ENCODE measurements around the gene ADORA1.

Gene ADORA1

GRCh38 chr1:203140743-203141520 lies 13.4 kb downstream of the ADORA1 start:
- DNase-seq (ENCODE audit: low read depth in 1 of 2, low spot score in 1 of 2): no peak

GRCh38 chr1:203142124-203142523 lies 14.6 kb downstream of the ADORA1 start:
- DNase-seq (ENCODE audit: low read depth in 1 of 2, low spot score in 1 of 2): no peak

- DNase-seq (ENCODE audit: low read depth in 1 of 2, low spot score in 1 of 2): no peak
These were observed 15.3 kb downstream of the ADORA1 start for GRCh38 chr1:203142684-203143408.

- no peak for DNase-seq (ENCODE audit: low read depth in 1 of 2, low spot score in 1 of 2)
These were observed 16.1 kb downstream of the ADORA1 start for GRCh38 chr1:203143641-203144040.

GRCh38 chr1:203144661-203145060 lies 17.1 kb downstream of the ADORA1 start:
- no peak for DNase-seq (ENCODE audit: low read depth in 1 of 2, low spot score in 1 of 2)

- DNase-seq (ENCODE audit: low read depth in 1 of 2, low spot score in 1 of 2): no peak
These were observed 18.0 kb downstream of the ADORA1 start for GRCh38 chr1:203145321-203146041.

GRCh38 chr1:203146042-203146369 lies 18.5 kb downstream of the ADORA1 start:
- DNase-seq (ENCODE audit: low read depth in 1 of 2, low spot score in 1 of 2): no peak

GRCh38 chr1:203146537-203146936 lies 19.0 kb downstream of the ADORA1 start:
- DNase-seq (ENCODE audit: low read depth in 1 of 2, low spot score in 1 of 2): no peak

GRCh38 chr1:203147376-203147775 lies 19.9 kb downstream of the ADORA1 start:
- no peak for DNase-seq (ENCODE audit: low read depth in 1 of 2, low spot score in 1 of 2)

GRCh38 chr1:203148127-203148526 lies 20.6 kb downstream of the ADORA1 start:
- DNase-seq (ENCODE audit: low read depth in 1 of 2, low spot score in 1 of 2): no peak

GRCh38 chr1:203148579-203148978 lies 21.1 kb downstream of the ADORA1 start:
- no peak for DNase-seq (ENCODE audit: low read depth in 1 of 2, low spot score in 1 of 2)

GRCh38 chr1:203149188-203149840 lies 21.8 kb downstream of the ADORA1 start:
- DNase-seq (ENCODE audit: low read depth in 1 of 2, low spot score in 1 of 2): no peak

- DNase-seq (ENCODE audit: low read depth in 1 of 2, low spot score in 1 of 2): no peak
These were observed 23.2 kb downstream of the ADORA1 start for GRCh38 chr1:203150511-203151297.

- no peak for DNase-seq (ENCODE audit: low read depth in 1 of 2, low spot score in 1 of 2)
These were observed 24.0 kb downstream of the ADORA1 start for GRCh38 chr1:203151362-203152157.

GRCh38 chr1:203152158-203153034 lies 24.9 kb downstream of the ADORA1 start:
- DNase-seq (ENCODE audit: low read depth in 1 of 2, low spot score in 1 of 2): no peak

- no peak for DNase-seq (ENCODE audit: low read depth in 1 of 2, low spot score in 1 of 2)
These were observed 25.8 kb downstream of the ADORA1 start for GRCh38 chr1:203153051-203153988.

- no peak for DNase-seq (ENCODE audit: low read depth in 1 of 2, low spot score in 1 of 2)
These were observed 26.7 kb downstream of the ADORA1 start for GRCh38 chr1:203153989-203154821.

Data from stimulated activated CD4-positive, alpha-beta T cell treated with anti-CD3 and anti-CD28 coated beads, Interleukin-15, amount 100 ng/mL, for 1 hour (primary cell).